Liver (tissue), 9 donors: ENCODE measurements around the gene MLXIP. TPM values are rescaled to one million over a fixed set of nuclear protein-coding genes. Genes with fewer than 3 reads are reported as not detected.

ENCODE experiments used
- DNase-seq: peaks from one replicate; pipeline ENCODE4 v3.0.0-alpha.2; 2017; ENCODE audit warnings: low spot score
- H3K27ac ChIP-seq, 2 donors: one replicate each; pipeline ENCODE4 v1.7.0; 2013; ENCODE audit warnings: inconsistent platforms in 2 of 2, low read length in 2 of 2, control low read depth in 1 of 2, low read depth in 1 of 2, mild to moderate bottlenecking in 1 of 2
- H3K27me3 ChIP-seq, 4 donors: one replicate each; pipeline versions ENCODE4 v1.6.1 to v1.7.0; 2013; ENCODE audit warnings: low read length in 3 of 4, inconsistent platforms in 1 of 4, mild to moderate bottlenecking in 1 of 4, moderate library complexity in 1 of 4; ENCODE audit not compliant: control insufficient read depth in 4 of 4, insufficient read depth in 4 of 4
- H3K36me3 ChIP-seq, 4 donors: one replicate each; pipeline versions ENCODE4 v1.6.1 to v1.7.0; 2013; ENCODE audit warnings: low read length in 3 of 4, mild to moderate bottlenecking in 3 of 4, low read depth in 1 of 4, moderate library complexity in 1 of 4; ENCODE audit not compliant: control insufficient read depth in 4 of 4, insufficient read depth in 3 of 4
- H3K4me1 ChIP-seq, 4 donors: one replicate each; pipeline versions ENCODE4 v1.6.1 to v1.7.0; 2013; ENCODE audit warnings: low read length in 3 of 4, mild to moderate bottlenecking in 3 of 4, moderate library complexity in 1 of 4; ENCODE audit not compliant: control insufficient read depth in 4 of 4, insufficient read depth in 4 of 4
- H3K4me3 ChIP-seq, 3 donors: one replicate each; pipeline versions ENCODE4 v1.6.1 to v1.7.0; 2013; ENCODE audit warnings: low read length in 3 of 3, control low read depth in 1 of 3, low read depth in 1 of 3, mild to moderate bottlenecking in 1 of 3
- H3K9ac ChIP-seq, 2 donors: one replicate each; pipeline ENCODE4 v1.7.0; 2013; ENCODE audit warnings: low read length in 2 of 2, mild to moderate bottlenecking in 2 of 2, moderate library complexity in 2 of 2, control low read depth in 1 of 2, low read depth in 1 of 2
- H3K9me3 ChIP-seq, 4 donors: one replicate each; pipeline versions ENCODE4 v1.6.1 to v1.7.0; 2013; ENCODE audit warnings: low read length in 3 of 4; ENCODE audit not compliant: control insufficient read depth in 4 of 4
- EGR1 ChIP-seq, 2 donors: IDR thresholded peaks; 2 replicates each; pipeline ENCODE4 v1.6.1; 2016 to 2018; ENCODE audit warnings: antibody characterized with exemption in 2 of 2, low read depth in 2 of 2
- FOXA1 ChIP-seq: IDR thresholded peaks from 2 replicates; pipeline ENCODE4 v1.6.1; 2016; ENCODE audit warnings: antibody characterized with exemption
- FOXA2 ChIP-seq: IDR thresholded peaks from 2 replicates; pipeline ENCODE4 v1.6.1; 2016; ENCODE audit warnings: antibody characterized with exemption
- GABPA ChIP-seq, 2 donors: IDR thresholded peaks in 1 of 2; conservative IDR thresholded peaks in 1 of 2; 2 replicates each; pipeline ENCODE4 v1.6.1; 2016; ENCODE audit warnings: antibody characterized with exemption in 2 of 2, mild to moderate bottlenecking in 1 of 2, moderate library complexity in 1 of 2
- HNF4A ChIP-seq, 2 donors: conservative IDR thresholded peaks; 2 replicates each; pipeline ENCODE4 v1.6.1; 2016; ENCODE audit warnings: antibody characterized with exemption in 2 of 2, mild to moderate bottlenecking in 2 of 2
- HNF4G ChIP-seq: IDR thresholded peaks from 2 replicates; pipeline ENCODE4 v1.6.1; 2016; ENCODE audit warnings: antibody characterized with exemption
- RAD21 ChIP-seq, 2 donors: IDR thresholded peaks; 2 replicates each; pipeline ENCODE4 v1.6.1; 2016; ENCODE audit warnings: antibody characterized with exemption in 2 of 2, mild to moderate bottlenecking in 2 of 2
- RXRA ChIP-seq, 2 donors: IDR thresholded peaks; 2 replicates each; pipeline ENCODE4 v1.6.1; 2017 to 2018; ENCODE audit warnings: antibody characterized with exemption in 2 of 2, mild to moderate bottlenecking in 1 of 2
- SP1 ChIP-seq: IDR thresholded peaks from 2 replicates; pipeline ENCODE4 v1.6.1; 2018; ENCODE audit warnings: antibody characterized with exemption, mild to moderate bottlenecking
- TAF1 ChIP-seq: conservative IDR thresholded peaks from 2 replicates; pipeline ENCODE4 v1.6.1; 2016; ENCODE audit warnings: antibody characterized with exemption, mild to moderate bottlenecking
- YY1 ChIP-seq: IDR thresholded peaks from 2 replicates; pipeline ENCODE4 v1.6.1; 2016; ENCODE audit warnings: antibody characterized with exemption, mild to moderate bottlenecking
- WGBS: extraction: QIAGEN DNeasy Blood & Tissue Kit; methylation state at CpG from one replicate; pipeline ENCODE4 v1.1.7; 2013; 5-methylcytosine and 5-hydroxymethylcytosine counted together
- polyA plus RNA-seq, 2 donors: library from polyadenylated mRNA; stranded (reverse) in 1 of 2; unstranded in 1 of 2; fragments of 200-250 nt in 1 of 2; fragments of >200 nt in 1 of 2; fragmentation: Nextera tagmentation in 1 of 2; extraction: Ambion mirVana in 1 of 2; gene quantifications; one replicate each; pipeline versions ENCODE4 v1.2.1 to v1.2.3, GENCODE V29; 2013 to 2015
- total RNA-seq, 2 donors: library from RNA; depleted of rRNA; stranded (reverse); fragments of >200 nt; gene quantifications; one replicate each; pipeline ENCODE4 v1.2.3, GENCODE V29; 2014
- TF ChIP-seq, protein P1 (sequence below): IDR thresholded peaks from 2 replicates; pipeline ENCODE4 v1.6.1; 2016; ENCODE audit warnings: antibody characterized with exemption
- TF ChIP-seq, protein P2 (sequence below): IDR thresholded peaks from 2 replicates; pipeline ENCODE4 v1.6.1; 2016; ENCODE audit warnings: antibody characterized with exemption
- TF ChIP-seq, protein P3 (sequence below): IDR thresholded peaks from 2 replicates; pipeline ENCODE4 v1.6.1; 2016; ENCODE audit warnings: antibody characterized with exemption
- TF ChIP-seq, protein P4 (sequence below): fragments of 150-350 bp; IDR thresholded peaks from 2 replicates; pipeline ENCODE4 v1.5.1; 2017; ENCODE audit warnings: improper control_type of control experiment, low read depth, low read length; ENCODE audit not compliant: missing input control
- donor health status: healthy.
- donor health status: healthy.
- donor health status: healthy.
- donor health status: healthy.
- donor health status: healthy.

The MLXIP gene
- total and polyA plus RNA-seq, 4 donors = 10.6 to 19.5 (median 11.0) TPM

DNA sequence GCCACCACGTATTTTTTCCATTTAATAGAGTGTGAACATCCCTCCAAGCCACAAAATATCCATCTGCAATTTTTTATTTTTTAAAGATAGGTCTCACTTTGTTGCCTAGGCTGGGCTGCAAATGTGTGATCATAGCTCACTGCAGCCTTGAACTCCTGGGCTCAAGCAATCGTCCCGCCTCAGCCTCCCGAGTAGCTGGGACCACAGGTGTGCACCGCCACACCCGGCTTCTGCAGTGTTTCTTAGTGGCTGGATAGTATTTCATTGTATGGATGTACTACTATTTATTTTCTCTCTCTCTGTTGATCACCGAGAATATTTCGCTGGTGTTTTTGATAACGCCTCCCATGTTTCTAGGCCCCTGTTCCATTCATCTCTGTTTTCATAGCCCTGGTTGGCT is 17.5 kb downstream of the MLXIP start:
- Histone ChIP-seq H3K4me3 (no peak overlapping the region), H3K27me3 (no peaks in the 10 kb centered on the region), H3K36me3 (peaks cover 0 to 2% (median 0%) of the 10 kb centered on the region in 4 donors), H3K9me3 (no peaks in the 10 kb centered on the region), H3K27ac (peak overlapping the region in 1 of 2 donors; percentile 34), H3K4me1 (peaks cover 20 to 38% (median 25%) of the 10 kb centered on the region in 4 donors), H3K9ac (no peak overlapping the region)
- DNase-seq = no peak
- 75% methylated on average over 9 of the region's 9 CpGs for WGBS
- no peak for TF ChIP-seq HNF4A (conservative IDR thresholded peaks at IDR 0.05)
- TF ChIP-seq, protein P1, sequence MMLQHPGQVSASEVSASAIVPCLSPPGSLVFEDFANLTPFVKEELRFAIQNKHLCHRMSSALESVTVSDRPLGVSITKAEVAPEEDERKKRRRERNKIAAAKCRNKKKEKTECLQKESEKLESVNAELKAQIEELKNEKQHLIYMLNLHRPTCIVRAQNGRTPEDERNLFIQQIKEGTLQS = no peak
- no peak for TF ChIP-seq EGR1 (IDR thresholded peaks at IDR 0.05; ENCODE audit: low read depth in 2 of 2)
- TF ChIP-seq, protein P2, sequence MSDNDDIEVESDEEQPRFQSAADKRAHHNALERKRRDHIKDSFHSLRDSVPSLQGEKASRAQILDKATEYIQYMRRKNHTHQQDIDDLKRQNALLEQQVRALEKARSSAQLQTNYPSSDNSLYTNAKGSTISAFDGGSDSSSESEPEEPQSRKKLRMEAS = no peak
- TF ChIP-seq RXRA (IDR thresholded peaks at IDR 0.05) = no peak
- TF ChIP-seq FOXA2 = no peak
- no peak for TF ChIP-seq FOXA1
- no peak for TF ChIP-seq YY1

DNA sequence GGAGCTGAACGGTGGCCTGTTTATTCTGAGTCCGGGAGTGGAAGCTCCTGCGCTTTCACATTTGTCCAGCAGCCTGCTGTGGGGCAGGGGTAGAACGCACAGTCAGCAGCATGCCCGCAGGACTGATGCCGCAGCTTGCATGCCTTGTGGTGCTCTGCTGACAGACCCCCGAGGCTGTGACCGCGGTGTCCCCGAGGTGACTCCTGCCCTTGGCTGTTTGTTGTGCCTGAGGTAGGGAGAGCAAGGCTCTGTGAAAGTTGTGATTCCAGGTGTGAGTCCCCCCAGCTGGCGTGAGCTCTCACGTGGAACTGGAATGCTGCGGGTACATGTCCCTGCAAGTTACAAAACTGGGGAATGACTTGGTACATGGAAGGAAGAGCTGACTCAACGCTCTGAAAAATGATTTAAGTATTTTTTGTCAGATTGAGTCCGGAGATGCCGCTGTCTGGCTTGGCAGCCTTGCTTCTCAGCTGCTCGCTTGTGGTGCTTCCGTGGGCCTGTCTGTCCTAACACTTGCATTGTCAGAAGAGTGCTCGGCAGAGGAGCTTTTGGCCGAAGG is 18.1 kb downstream of the MLXIP start:
- H3K4me1 ChIP-seq = peaks cover 19 to 34% (median 24%) of the 10 kb centered on the region in 4 donors
- H3K4me3 ChIP-seq = no peak overlapping the region
- no peaks in the 10 kb centered on the region for H3K36me3 ChIP-seq
- WGBS = 65% methylated on average over 20 of the region's 20 CpGs
- peak overlapping the region in 1 of 2 donors; percentile 34 for H3K27ac ChIP-seq
- no peaks in the 10 kb centered on the region for H3K9me3 ChIP-seq
- DNase-seq = no peak
- no peaks in the 10 kb centered on the region for H3K27me3 ChIP-seq
- TF ChIP-seq, protein P2 = no peak
- no peak overlapping the region for H3K9ac ChIP-seq

DNA sequence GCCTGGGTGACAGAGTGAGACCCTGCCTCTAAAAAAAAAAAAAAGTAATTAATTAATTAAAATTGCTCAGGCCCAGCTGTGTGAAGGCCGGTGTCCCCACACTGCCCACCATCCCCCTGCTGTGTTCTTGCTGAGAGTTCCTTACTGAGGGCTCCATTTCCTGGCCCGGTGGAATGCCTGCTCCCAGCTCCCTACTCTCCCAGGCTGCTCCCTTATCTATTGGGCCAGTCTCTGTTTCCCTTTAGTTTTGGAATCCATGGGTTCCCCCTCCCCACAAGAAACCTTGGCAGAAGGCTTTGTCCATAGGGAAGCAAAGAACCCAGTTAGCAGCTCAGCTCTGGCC is 19.0 kb downstream of the MLXIP start:
- H3K4me3 ChIP-seq = no peak overlapping the region
- H3K9ac ChIP-seq = no peak overlapping the region
- WGBS = 41% methylated on average over 2 of the region's 2 CpGs
- no peaks in the 10 kb centered on the region for H3K9me3 ChIP-seq
- H3K36me3 ChIP-seq = no peaks in the 10 kb centered on the region
- no peak for DNase-seq
- TF ChIP-seq EGR1 (IDR thresholded peaks at IDR 0.05; ENCODE audit: low read depth in 2 of 2) (no peak), YY1 (no peak), SP1 (no peak)
- TF ChIP-seq, protein P1 = no peak
- peak overlapping the region; percentile 43 to 55 for H3K27ac ChIP-seq
- H3K4me1 ChIP-seq = peaks cover 19 to 34% (median 24%) of the 10 kb centered on the region in 4 donors
- no peaks in the 10 kb centered on the region for H3K27me3 ChIP-seq

DNA sequence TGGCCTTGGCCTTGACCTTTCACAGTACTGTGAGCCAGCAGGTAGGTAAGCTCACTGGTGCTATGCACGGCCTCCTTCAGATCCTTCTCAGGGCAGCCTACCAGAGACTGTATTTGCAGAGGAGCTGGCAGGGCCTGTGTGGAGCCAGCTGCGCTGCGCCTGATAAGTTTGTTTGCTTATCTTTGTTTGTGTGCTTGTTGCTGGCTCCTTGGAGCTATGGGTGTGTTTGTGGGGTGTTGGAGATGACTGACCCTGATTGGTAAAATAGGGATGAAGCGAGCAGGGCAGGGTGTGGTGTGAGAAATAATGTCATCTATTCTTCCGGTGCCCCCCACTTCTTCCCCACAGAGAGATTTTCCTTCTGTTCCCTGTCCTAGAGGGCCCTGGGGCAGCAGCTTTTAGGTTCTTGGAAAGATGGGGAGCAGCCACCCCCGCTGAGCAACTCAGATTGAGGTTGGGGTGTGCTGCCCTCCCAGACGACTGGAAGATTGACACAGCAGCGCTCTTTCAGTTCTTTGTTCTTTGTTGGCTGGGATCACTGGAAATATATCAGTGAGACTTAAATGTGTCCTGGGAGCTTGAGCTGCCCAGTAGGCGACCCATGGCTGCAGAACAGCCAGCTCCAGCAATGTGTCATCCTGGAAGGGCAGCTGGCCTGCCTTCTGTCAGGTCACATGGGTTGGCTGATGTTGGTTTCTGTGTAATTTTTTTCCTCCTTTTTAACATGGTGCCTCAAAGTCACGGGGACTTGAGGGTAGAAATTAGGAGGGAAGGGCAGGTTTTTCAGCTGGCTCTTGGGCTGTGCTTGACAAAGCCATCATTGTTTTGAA is 19.6 kb downstream of the MLXIP start:
- no peak overlapping the region for H3K4me3 ChIP-seq
- WGBS = 33% methylated on average over 10 of the region's 10 CpGs
- H3K9me3 ChIP-seq = no peaks in the 10 kb centered on the region
- no peak overlapping the region for H3K9ac ChIP-seq
- peak overlapping the region; percentile 43 to 55 for H3K27ac ChIP-seq
- H3K36me3 ChIP-seq = no peaks in the 10 kb centered on the region
- H3K27me3 ChIP-seq = no peaks in the 10 kb centered on the region
- DNase-seq = peak; percentile 76
- H3K4me1 ChIP-seq = peaks cover 19 to 34% (median 24%) of the 10 kb centered on the region in 4 donors
- TF ChIP-seq RAD21 (IDR thresholded peaks at IDR 0.05) (no peak), GABPA (IDR thresholded peaks at IDR 0.05 in 1 of 2, conservative IDR thresholded peaks at IDR 0.05 in 1 of 2) (no peak), FOXA2 (peak; percentile 25), HNF4G (no peak), TAF1 (no peak), RXRA (IDR thresholded peaks at IDR 0.05) (peak; percentile 9 to 38)
- TF ChIP-seq, protein P3, sequence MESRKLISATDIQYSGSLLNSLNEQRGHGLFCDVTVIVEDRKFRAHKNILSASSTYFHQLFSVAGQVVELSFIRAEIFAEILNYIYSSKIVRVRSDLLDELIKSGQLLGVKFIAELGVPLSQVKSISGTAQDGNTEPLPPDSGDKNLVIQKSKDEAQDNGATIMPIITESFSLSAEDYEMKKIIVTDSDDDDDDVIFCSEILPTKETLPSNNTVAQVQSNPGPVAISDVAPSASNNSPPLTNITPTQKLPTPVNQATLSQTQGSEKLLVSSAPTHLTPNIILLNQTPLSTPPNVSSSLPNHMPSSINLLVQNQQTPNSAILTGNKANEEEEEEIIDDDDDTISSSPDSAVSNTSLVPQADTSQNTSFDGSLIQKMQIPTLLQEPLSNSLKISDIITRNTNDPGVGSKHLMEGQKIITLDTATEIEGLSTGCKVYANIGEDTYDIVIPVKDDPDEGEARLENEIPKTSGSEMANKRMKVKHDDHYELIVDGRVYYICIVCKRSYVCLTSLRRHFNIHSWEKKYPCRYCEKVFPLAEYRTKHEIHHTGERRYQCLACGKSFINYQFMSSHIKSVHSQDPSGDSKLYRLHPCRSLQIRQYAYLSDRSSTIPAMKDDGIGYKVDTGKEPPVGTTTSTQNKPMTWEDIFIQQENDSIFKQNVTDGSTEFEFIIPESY = no peak
- TF ChIP-seq, protein P4, sequence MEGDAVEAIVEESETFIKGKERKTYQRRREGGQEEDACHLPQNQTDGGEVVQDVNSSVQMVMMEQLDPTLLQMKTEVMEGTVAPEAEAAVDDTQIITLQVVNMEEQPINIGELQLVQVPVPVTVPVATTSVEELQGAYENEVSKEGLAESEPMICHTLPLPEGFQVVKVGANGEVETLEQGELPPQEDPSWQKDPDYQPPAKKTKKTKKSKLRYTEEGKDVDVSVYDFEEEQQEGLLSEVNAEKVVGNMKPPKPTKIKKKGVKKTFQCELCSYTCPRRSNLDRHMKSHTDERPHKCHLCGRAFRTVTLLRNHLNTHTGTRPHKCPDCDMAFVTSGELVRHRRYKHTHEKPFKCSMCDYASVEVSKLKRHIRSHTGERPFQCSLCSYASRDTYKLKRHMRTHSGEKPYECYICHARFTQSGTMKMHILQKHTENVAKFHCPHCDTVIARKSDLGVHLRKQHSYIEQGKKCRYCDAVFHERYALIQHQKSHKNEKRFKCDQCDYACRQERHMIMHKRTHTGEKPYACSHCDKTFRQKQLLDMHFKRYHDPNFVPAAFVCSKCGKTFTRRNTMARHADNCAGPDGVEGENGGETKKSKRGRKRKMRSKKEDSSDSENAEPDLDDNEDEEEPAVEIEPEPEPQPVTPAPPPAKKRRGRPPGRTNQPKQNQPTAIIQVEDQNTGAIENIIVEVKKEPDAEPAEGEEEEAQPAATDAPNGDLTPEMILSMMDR = no peak
